GM18517 (cell line): ENCODE measurements around the gene PPP6R3.

Experiments
- ATAC-seq: cut with Tn5 transposase; IDR thresholded peaks from one replicate; pipeline ENCODE4 v1.9.1; 2021; ENCODE audit warnings: mild to moderate bottlenecking, moderate library complexity; ENCODE audit not compliant: unreplicated experiment

PPP6R3 gene

GRCh38 chr11:68663482-68664010 is 203.0 kb downstream of the PPP6R3 start:
- no peak for ATAC-seq

- ATAC-seq, result no peak
These were observed 203.6 kb downstream of the PPP6R3 start for GRCh38 chr11:68664141-68664540.

- no peak for ATAC-seq
These were observed 204.4 kb downstream of the PPP6R3 start for GRCh38 chr11:68664906-68665305.
